T-helper 17 cell (primary cell): Measurements from ENCODE around the gene CPT1B. TPM values are rescaled to one million over a fixed set of nuclear protein-coding genes. Genes with fewer than 3 reads are reported as not detected.

Experiments
- ATAC-seq: fragments of 150-1000 bp; cut with Tn5 transposase; 2 replicates; pipeline ENCODE4 v1.10.0; 2021; ENCODE audit warnings: mild to moderate bottlenecking, moderate library complexity
- DNase-seq, 3 donors: peaks; one replicate each; pipeline versions ENCODE4 v3.0.0 to v3.0.0-alpha.2; 2020 to 2021
- H3K9me3 ChIP-seq: one replicate; pipeline ENCODE4 v1.7.0; 2013; ENCODE audit warnings: low read length, mild to moderate bottlenecking; ENCODE audit not compliant: control insufficient read depth, poor library complexity, severe bottlenecking
- H3K27ac Mint-ChIP-seq: one replicate; pipeline ENCODE4 v1.8.0; 2022; ENCODE audit warnings: mild to moderate bottlenecking, moderate library complexity, mixed read lengths
- H3K27me3 Mint-ChIP-seq: one replicate; pipeline ENCODE4 v1.8.0; 2022; ENCODE audit warnings: mixed read lengths
- H3K36me3 Mint-ChIP-seq: one replicate; pipeline ENCODE4 v1.8.0; 2022; ENCODE audit warnings: low read depth, mixed read lengths
- H3K4me1 Mint-ChIP-seq: one replicate; pipeline ENCODE4 v1.8.0; 2022; ENCODE audit warnings: mild to moderate bottlenecking, mixed read lengths
- H3K4me3 Mint-ChIP-seq: one replicate; pipeline ENCODE4 v1.8.0; 2022; ENCODE audit warnings: mild to moderate bottlenecking, moderate library complexity, mixed read lengths
- total RNA-seq, 4 donors: library from RNA in 2 of 4; stranded (reverse) in 2 of 4; gene quantifications; one replicate each; pipeline ENCODE4 v1.2.3 and lab custom pipeline; 2022 to 2026

CPT1B gene
- total RNA-seq, 2 donors from 2014 or later, result 40.0 to 59.5 TPM

DNA sequence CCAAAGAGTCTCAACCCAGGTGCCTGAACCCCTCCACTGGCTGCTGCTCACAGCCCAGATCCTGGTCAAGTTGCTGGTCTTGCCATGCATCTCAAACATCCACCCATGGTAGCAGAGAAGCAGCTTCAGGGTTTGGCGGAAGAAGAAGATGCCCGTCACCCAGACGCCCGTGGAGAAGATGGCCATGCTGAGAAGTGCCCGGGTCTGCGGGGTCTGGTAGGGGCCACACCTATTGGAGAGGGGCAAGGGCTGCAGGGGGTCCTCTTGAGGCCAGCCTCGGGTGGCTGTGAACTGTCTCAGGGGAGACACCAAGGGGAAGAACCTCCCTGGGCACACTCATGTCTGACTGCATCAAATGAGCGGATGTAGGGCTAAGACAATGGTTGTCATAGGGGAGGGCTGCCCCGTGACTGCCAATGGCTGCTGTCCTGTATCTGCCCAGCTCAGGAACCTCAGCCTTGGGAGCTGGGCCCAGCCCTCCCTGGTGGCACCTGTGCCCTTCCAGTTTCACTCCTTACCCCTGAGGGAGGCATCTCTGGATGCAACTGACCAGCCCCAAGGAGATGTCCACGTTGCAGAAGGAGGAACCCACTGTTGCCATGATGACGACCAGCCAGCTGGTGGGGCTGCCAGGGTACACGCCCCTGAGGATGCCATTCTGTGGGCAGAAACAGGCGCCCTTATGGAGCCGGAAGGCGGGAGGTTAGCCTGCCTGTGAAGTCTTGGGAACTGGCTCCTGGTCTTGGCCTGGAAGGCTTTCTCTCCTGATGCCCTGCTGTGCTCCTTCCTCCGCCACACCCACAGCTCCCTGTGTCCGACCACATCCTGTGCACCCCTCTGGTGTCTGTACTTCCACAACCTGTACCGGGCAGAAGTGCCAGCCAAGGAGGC is 1.2 kb downstream of the CPT1B start:
- Mint-ChIP-seq H3K4me1 (peaks cover 14% of the 10 kb centered on the region), H3K4me3 (peak overlapping the region; percentile 31), H3K36me3 (no peaks in the 10 kb centered on the region), H3K27me3 (no peaks in the 10 kb centered on the region), H3K27ac (no peak overlapping the region)
- ATAC-seq (no peak), DNase-seq (no peak)
- H3K9me3 ChIP-seq, result no peaks in the 10 kb centered on the region

DNA sequence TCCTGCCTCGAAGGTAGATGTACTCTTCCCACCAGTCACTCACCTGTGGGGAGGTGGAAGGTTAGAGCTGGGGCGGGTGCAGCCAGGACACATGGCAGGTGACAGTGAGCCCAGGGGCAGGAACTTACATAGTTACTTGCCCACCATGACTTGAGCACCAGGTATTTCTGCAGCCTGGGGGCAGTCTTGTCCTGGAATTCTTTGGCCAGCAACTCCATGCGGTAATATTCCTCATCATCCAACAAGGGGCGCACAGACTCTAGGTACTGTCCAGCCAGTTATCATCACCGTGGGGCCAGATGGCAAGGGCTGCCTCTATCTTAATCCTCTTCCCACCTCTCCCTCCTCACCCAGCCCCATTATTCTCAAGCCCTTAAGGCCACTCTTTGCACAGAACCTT is 2.2 kb downstream of the CPT1B start:
- no peak overlapping the region for H3K4me3 Mint-ChIP-seq
- H3K27ac Mint-ChIP-seq, result no peak overlapping the region
- H3K27me3 Mint-ChIP-seq, result no peaks in the 10 kb centered on the region
- no peak for DNase-seq
- H3K4me1 Mint-ChIP-seq, result peaks cover 14% of the 10 kb centered on the region
- no peak for ATAC-seq
- no peaks in the 10 kb centered on the region for H3K9me3 ChIP-seq
- H3K36me3 Mint-ChIP-seq, result no peaks in the 10 kb centered on the region

DNA sequence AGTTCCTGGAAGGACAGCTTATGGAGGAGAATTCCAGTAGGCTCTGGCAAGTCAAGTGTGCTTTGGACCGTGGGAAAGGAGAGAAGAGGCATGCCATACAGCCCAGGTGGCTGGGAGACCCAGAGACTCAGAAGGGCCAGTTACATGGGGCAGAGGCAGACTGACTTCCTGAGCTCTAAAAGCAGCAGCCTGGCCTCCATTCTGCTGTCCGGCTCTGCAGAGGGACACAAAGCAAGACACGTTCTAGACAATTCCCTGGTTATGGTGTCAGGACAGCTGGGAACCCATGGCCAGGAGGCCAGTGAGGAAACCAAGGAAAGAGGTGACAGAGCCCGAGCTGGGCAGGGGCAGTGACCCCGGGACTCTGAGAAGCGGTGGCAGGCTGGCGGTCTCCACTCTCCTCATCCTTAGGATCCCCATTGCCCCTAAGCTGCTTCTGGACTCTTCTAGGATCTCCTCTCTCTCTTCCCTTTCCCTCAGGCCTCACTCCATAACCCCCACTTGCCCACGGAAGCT is 2.7 kb downstream of the CPT1B start:
- DNase-seq, result no peak
- no peaks in the 10 kb centered on the region for H3K36me3 Mint-ChIP-seq

DNA sequence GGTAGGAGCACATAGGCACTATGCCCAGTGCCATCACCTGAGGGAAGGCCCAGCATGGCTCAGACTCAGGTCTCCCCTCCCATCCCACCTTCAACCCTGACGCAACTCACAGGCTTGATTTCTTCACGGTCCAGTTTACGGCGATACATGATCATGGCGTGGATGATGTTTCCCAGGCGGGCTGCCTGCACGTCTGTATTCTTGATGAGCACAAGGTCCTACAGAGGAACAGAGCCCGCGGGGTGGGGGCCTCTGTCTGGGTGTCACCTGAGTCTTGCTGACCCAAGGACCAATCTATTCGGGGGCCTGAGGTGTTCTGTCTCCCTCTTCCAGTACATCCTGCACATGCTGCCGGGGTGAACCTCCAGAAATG is 3.9 kb downstream of the CPT1B start:
- Mint-ChIP-seq H3K36me3 (no peaks in the 10 kb centered on the region), H3K4me3 (no peak overlapping the region), H3K4me1 (peaks cover 8% of the 10 kb centered on the region), H3K27ac (no peak overlapping the region), H3K27me3 (no peaks in the 10 kb centered on the region)
- no peak for DNase-seq
- ATAC-seq, result no peak
- H3K9me3 ChIP-seq, result no peaks in the 10 kb centered on the region

More for the DNA sequence above, 2.7 kb downstream of the CPT1B start:
- no peaks in the 10 kb centered on the region for H3K27me3 Mint-ChIP-seq
- no peak overlapping the region for H3K27ac Mint-ChIP-seq
- no peak for ATAC-seq
- H3K4me3 Mint-ChIP-seq, result no peak overlapping the region
- peaks cover 14% of the 10 kb centered on the region for H3K4me1 Mint-ChIP-seq
- H3K9me3 ChIP-seq, result no peaks in the 10 kb centered on the region

DNA sequence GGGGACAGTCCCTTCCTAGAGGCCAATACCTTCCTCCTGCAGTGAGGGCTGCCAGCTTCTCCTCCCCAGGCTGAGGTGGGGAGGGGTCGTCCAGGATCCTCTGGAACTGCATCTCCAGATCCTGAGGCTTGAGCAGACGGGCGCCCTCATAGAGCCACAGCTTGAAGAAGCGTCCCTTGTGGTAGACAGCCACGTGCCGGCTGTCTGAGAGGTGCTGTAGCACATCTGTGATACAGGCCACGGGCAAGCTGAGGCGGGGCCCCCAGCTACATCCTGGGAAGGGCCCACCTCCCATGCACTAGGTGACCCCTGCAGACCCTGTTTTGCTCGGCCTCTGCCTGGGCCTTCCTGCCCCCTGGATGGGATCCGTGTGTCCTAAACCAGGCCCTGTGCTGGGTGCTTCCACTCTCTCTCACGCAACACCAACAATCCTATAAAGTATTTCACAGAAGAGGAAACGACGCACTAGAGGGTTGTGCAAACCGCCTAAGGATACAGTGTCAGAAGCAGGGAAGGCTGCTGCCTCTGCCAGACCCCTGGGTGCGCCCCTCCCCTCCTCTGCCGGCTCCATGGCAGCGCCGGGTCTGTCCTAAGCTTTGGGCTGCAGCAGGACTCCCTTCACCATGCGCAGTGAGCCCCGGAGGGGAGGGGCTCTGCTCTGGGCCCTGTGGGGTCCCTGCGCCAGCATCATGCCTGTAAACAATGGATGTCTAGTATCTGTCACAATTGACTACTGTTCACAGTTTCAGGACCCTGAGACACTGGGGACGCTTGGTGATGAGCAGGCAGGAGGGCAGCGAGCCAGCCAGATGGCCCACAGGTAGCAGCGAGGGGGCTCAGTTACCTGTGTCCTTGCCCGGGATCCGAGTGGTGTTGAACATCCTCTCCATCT is 4.5 kb downstream of the CPT1B start:
- Mint-ChIP-seq H3K4me3 (no peak overlapping the region), H3K27me3 (no peaks in the 10 kb centered on the region), H3K4me1 (peaks cover 8% of the 10 kb centered on the region), H3K36me3 (no peaks in the 10 kb centered on the region), H3K27ac (no peak overlapping the region)
- H3K9me3 ChIP-seq, result no peaks in the 10 kb centered on the region
- no peak for DNase-seq
- no peak for ATAC-seq

DNA sequence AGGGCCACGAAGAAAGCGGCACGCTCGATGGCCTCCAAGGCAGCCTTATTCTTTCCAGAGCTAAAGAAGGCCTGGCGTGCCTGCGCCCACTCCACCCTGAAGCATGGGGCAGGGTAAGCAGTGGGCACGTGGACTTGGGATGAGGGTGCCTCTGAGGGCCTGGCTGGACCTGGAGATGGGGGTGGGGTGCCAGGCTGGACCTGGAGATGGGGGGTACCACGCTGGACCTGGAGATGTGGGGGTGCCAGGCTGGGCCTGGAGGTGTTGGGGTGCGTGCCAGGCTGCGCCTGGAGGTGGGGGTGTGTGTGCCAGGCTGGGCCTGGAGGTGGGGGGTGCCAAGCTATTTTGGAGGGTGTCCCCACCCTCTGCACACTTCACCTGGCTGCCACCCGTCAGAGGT is 5.3 kb downstream of the CPT1B start:
- no peaks in the 10 kb centered on the region for H3K27me3 Mint-ChIP-seq
- H3K27ac Mint-ChIP-seq, result no peak overlapping the region
- no peaks in the 10 kb centered on the region for H3K9me3 ChIP-seq
- H3K4me1 Mint-ChIP-seq, result peaks cover 8% of the 10 kb centered on the region
- H3K36me3 Mint-ChIP-seq, result no peaks in the 10 kb centered on the region
- DNase-seq (no peak), ATAC-seq (no peak)
- no peak overlapping the region for H3K4me3 Mint-ChIP-seq

DNA sequence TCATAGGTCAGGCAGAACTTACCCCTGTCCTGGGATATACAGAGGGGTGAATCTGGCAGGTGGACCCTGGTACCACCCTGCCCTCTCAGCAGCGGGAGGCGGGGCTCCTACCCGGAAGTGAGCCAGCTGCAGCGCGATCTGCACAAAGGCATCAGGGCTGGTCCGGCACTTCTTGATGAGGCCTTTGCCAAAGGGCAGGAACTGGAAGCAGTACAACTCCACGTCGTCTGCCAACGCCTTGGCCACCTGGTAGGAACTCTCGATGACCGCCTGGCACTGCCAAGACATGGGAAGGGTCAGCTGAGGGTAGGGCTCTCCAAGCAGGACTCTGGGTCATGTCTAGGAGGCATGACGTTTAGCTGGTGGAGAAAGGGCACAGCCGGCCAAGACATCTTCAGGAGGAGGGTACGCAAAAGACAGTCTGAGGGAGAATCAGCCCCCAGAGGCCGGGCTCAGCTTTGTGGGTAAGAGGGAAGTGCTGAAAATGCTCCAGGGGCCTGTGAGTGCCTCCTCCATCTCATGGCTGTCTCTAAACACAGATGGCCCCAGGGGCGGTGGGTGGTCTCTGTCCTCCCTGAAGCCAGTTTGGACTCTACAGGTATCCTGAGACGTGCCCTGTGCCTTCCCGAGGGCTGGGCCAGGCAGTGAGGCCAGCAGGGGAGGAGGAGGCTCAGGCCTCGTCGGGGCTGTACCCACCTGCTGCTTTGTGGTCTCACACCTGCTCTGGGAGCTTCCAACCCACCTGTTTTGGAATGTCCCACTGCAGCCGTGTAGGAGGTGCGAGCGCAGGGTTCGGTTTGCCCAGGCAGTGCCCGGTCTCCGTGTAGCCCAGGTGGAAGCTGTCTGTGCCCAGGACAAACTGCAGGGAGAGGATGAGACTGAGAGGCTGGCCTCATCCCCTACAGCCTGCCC is 6.7 kb downstream of the CPT1B start:
- no peaks in the 10 kb centered on the region for H3K9me3 ChIP-seq
- no peak for DNase-seq
- Mint-ChIP-seq H3K4me3 (no peak overlapping the region), H3K27me3 (no peaks in the 10 kb centered on the region), H3K4me1 (peaks cover 3% of the 10 kb centered on the region), H3K36me3 (no peaks in the 10 kb centered on the region), H3K27ac (no peak overlapping the region)
- ATAC-seq, result no peak

DNA sequence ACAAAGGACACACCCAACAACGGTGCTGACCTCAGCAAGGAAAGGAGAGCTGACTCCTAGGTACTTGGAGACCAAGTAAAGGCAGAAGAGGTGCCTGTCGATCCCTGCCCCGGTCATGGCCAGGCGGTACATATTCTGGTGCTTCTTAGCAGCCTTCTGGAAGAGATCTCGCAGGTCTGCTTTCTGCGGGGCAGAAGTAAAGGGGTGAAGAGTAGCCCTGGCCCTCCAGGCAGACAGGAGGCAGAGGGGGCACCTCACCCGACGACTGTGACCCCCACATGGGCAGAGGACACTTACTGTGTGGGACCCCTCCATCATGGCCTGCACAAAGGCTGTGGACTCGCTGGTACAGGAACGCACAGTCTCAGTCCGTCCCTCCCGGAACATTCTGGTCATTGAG is 7.4 kb downstream of the CPT1B start:
- no peaks in the 10 kb centered on the region for H3K27me3 Mint-ChIP-seq
- no peak for DNase-seq

DNA sequence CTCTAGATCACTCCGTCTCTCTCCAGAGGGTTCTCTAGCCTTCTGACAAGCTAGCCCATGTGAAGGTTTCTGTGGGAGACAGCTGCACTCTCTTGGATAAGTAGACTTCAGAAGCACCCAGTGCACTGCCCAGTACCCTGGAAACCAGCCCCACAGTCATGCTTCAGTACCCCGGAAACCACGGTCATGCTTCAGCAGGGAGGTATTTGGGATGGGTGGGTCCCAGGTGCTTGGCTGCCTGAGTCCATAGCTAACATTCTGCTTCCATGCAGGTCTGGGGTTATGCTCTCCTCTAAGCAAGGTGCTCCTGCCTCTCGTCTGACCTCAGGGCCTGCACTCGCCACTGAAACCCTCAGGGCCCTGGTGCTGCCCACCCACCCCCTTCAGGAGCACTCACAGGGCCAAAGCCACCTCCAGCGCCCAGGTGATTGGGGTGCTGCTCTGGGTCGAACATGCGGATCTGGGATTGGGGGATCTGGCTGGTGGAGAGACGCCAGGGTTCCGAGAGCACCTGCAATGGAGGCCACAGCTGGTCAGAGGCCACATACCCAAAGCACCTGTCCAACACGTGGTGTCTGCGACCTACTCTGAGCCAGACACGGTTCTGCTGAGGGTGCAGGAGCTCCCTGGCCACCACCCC is 8.2 kb downstream of the CPT1B start:
- DNase-seq, result no peak

More for the DNA sequence above, 7.4 kb downstream of the CPT1B start:
- no peak for ATAC-seq
- peaks cover 4% of the 10 kb centered on the region for H3K4me1 Mint-ChIP-seq
- no peak overlapping the region for H3K4me3 Mint-ChIP-seq
- H3K9me3 ChIP-seq, result no peaks in the 10 kb centered on the region
- no peak overlapping the region for H3K27ac Mint-ChIP-seq
- no peaks in the 10 kb centered on the region for H3K36me3 Mint-ChIP-seq

DNA sequence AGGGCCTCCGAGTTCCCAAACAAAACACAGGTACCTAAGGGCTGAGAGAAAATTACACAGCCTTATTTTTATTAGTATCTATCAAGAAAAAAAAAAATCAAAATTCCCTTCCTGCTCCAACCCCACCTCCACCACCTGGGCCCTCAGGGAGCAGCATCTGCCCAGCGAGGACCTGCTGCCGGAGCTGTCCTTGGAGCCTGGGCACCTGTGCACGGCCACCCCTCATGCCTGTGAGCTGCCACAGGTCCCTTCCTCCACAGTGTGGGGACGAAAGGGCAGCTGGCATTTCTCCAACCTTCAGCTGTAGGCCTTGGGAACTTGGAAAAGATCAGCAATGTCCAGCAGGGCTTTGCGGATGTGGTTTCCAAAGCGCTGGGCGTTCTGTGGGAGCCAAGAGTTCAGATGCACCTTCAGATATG is 9.2 kb downstream of the CPT1B start:
- no peak for ATAC-seq
- no peaks in the 10 kb centered on the region for H3K36me3 Mint-ChIP-seq

More for the DNA sequence above, 8.2 kb downstream of the CPT1B start:
- Mint-ChIP-seq H3K27ac (no peak overlapping the region), H3K36me3 (no peaks in the 10 kb centered on the region), H3K4me3 (no peak overlapping the region), H3K4me1 (peaks cover 4% of the 10 kb centered on the region), H3K27me3 (no peaks in the 10 kb centered on the region)
- no peak for ATAC-seq
- H3K9me3 ChIP-seq, result no peaks in the 10 kb centered on the region

DNA sequence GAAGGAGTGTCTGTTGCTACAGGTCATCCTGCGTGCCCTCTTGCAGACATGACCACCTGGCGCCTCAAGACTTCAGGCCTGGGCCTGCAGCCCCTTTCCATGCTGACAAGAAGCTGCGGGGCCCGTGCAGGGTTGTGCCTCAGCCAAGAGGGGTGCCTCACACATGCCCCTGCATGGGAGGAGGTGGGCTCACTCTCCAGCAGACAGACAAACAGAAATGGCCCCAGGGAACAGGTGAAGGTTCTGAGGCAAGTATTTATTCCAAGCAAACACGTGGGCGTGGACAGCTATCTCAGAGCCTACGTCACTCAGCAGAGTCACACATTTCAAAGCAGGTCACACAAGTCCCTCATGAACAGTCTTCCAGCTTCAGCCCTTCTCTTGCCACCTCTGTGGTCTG is 9.6 kb downstream of the CPT1B start:
- DNase-seq, result no peak
- no peak overlapping the region for H3K4me3 Mint-ChIP-seq
- H3K9me3 ChIP-seq, result no peaks in the 10 kb centered on the region
- no peak for ATAC-seq
- no peaks in the 10 kb centered on the region for H3K36me3 Mint-ChIP-seq
- H3K27ac Mint-ChIP-seq, result no peak overlapping the region
- peaks cover 5% of the 10 kb centered on the region for H3K4me1 Mint-ChIP-seq
- no peaks in the 10 kb centered on the region for H3K27me3 Mint-ChIP-seq

More for the DNA sequence above, 9.2 kb downstream of the CPT1B start:
- no peaks in the 10 kb centered on the region for H3K9me3 ChIP-seq
- H3K27ac Mint-ChIP-seq, result no peak overlapping the region
- no peaks in the 10 kb centered on the region for H3K27me3 Mint-ChIP-seq
- no peak for DNase-seq
- peaks cover 4% of the 10 kb centered on the region for H3K4me1 Mint-ChIP-seq
- H3K4me3 Mint-ChIP-seq, result no peak overlapping the region

DNA sequence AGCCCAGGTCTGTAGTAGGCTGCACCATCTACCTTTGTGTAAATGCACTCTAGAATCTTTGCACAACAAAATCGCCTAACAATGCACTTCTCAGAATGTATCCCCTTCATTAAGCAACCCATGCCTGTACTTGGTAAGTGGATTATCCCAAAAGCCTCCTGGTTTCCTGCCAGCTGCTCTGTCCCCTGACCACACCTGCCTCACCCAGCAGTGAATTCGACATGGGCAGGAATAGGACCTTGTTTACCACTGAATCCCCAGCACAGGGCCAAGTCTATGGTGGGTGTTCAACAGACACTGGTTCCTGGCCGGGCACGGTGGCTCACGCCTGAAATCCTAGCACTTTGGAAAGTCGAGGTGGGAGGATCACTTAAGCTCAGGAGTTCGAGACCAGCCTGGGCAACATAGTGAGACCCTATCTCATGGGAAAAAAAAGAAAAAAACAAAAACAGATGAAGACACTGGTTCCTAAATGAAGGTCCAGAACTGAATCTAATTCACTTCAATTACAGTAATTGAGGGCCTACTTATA is 10.4 kb downstream of the CPT1B start:
- Mint-ChIP-seq H3K4me3 (no peak overlapping the region), H3K27ac (no peak overlapping the region), H3K4me1 (peaks cover 13% of the 10 kb centered on the region), H3K27me3 (no peaks in the 10 kb centered on the region), H3K36me3 (no peaks in the 10 kb centered on the region)
- DNase-seq, result no peak
- ATAC-seq, result no peak
- no peaks in the 10 kb centered on the region for H3K9me3 ChIP-seq
